Sciatic nerve (tissue), 2 donors: ENCODE results near the gene BBS4. TPM values are rescaled to one million over a fixed set of nuclear protein-coding genes. Genes with fewer than 3 reads are reported as not detected.

Experiments
- ATAC-seq: fragments of 200-7000 bp; cut with Tn5 transposase; one replicate; pipeline ENCODE4 v1.9.1; 2020; ENCODE audit warnings: mild to moderate bottlenecking, moderate library complexity
- DNase-seq: peaks from one replicate; pipeline ENCODE4 v3.0.0-alpha.2; 2020; ENCODE audit warnings: low spot score
- intact Hi-C: fragments of 100-400 bp; cut with DNase I; formaldehyde crosslinking; loops from one replicate; pipeline ENCODE4 v1.14.2; 2022
- total RNA-seq: library from RNA; stranded (reverse); fragmentation: NEBNext Ultra II Directional; extraction: Animal tissue kit (Norgen Biotek cat#: 25700); gene quantifications from one replicate; pipeline ENCODE4 v1.2.1, GENCODE V29; 2021
- donor health status: DM: no; HTN: no; CAD: no.
- donor health status: DM: no; HTN: no; CAD: no.

BBS4 gene
- total RNA-seq, 1 donor from 2014 or later: 28.9 TPM

DNA sequence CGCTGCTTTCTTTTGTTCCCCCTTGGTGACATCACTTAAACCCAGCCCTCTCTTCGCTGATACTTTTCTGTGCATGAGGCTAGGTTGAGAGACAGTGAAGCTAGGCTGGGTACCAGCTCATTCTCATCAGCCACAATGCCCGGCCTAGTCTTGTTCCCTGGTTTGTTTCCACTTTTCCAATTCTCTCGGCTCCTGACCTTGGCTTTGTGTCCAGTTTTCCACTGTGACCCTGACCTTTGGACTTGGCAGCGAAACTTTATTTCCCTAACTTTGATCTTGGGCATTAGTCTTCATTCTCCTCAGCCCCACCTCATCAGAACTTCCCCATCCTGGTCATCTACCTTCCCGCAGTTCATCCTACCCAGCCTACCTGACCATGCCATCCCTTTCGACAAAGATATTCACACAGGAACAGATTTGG is 98.5 kb downstream of the BBS4 start:
- no peak for DNase-seq

GRCh38 chr15:72785432-72785831 is 99.4 kb downstream of the BBS4 start:
- intact Hi-C loops: loop anchor here (10.0 kb wide), 2 partner anchors 289 to 479 kb away; no protein-coding TSS in a partner anchor
- DNase-seq (no peak), ATAC-seq (no peak)

More for the DNA sequence above, 98.5 kb downstream of the BBS4 start:
- intact Hi-C loops: loop anchor here (10.0 kb wide), 2 partner anchors 290 to 480 kb away; no protein-coding TSS in a partner anchor
- no peak for ATAC-seq

DNA sequence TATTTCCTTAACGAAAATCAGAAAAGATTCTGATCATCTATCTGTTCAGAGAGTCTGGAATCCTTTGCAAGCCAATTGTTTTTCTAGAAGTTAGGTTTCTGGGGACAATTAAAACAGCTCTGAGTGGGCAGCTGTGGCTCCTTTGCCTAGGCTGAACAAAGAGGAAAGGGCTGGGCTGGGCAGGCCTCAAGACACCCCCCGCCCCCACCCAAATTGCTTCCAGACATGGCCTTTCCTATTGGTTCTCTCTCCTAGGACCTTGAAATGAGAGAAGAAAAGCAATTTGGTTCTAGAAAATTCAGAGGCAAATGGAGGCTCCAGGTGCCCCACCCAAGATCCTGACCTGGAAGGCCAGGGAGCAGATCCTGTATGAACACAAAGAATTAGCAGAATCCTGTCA is 99.8 kb downstream of the BBS4 start:
- DNase-seq: no peak
- no peak for ATAC-seq
- intact Hi-C loops: loop anchor here (10.0 kb wide), 2 partner anchors 289 to 479 kb away; no protein-coding TSS in a partner anchor

- ATAC-seq (no peak), DNase-seq (no peak)
- intact Hi-C loops: loop anchor here (10.0 kb wide), 2 partner anchors 289 to 479 kb away; no protein-coding TSS in a partner anchor
Measured at GRCh38 chr15:72786242-72786641, 100.2 kb downstream of the BBS4 start.

DNA sequence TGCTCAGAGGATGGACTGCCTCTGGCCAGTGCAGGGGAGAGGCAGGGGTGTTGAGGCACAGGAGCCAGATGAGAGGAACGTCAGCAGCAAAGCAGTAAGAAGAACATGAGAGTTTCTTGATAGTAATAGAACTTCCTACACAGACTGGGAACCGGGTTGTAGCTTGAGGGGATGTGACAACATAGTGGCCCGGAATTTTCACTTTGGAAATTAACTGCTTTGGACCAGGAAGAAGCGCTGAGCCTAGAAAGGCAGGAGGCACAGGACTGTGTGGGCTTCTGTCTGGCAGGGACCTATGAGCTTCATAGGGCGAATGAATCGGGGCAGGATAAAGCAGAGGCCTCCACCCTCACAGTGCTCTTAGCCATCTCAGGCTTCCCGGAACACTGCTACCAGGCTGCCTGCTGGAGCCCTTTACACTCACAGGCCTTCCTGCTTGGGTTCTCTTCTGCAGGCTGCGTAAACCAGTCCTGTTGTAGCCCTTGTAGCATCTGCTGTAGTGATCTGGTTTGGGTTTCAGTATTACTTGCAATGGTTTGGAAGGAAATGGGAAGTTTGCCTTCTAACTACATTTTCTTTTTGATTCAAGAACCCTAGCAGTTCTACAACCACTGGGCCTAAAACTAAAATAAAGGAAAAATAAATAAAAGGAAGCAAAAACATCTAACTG is 100.8 kb downstream of the BBS4 start:
- DNase-seq (no peak), ATAC-seq (no peak)
- intact Hi-C loops: loop anchor here (10.0 kb wide), 2 partner anchors 288 to 478 kb away; no protein-coding TSS in a partner anchor

GRCh38 chr15:72787526-72787925 is 101.5 kb downstream of the BBS4 start:
- ATAC-seq: no peak
- intact Hi-C loops: loop anchor here (10.0 kb wide), 2 partner anchors 287 to 477 kb away; no protein-coding TSS in a partner anchor

More at GRCh38 chr15:72787526-72787925, 101.5 kb downstream of the BBS4 start:
- DNase-seq: no peak

Other genes with a start within 250 kb of the BBS4 start
- gene ARIH1, start 211.9 kb upstream of the BBS4 start, total RNA-seq: 175 TPM
- gene GOLGA6B, start 31.5 kb upstream of the BBS4 start, total RNA-seq: not detected
- gene HIGD2B, start within 50 bp of the BBS4 start, total RNA-seq: not detected
- 50.6 TPM for gene ADPGK, start 97.6 kb downstream of the BBS4 start, total RNA-seq